GM18520 (cell line): ENCODE measurements around the gene HDHD5.
"Not testable (repeated sequence)": the region's sequence is repeated elsewhere in the genome, so short reads cannot be mapped to it uniquely, and the experiment has no call there.

Experiments used
- ATAC-seq: cut with Tn5 transposase; IDR thresholded peaks from one replicate; pipeline ENCODE4 v1.9.1; 2021; ENCODE audit not compliant: unreplicated experiment

HDHD5 gene

DNA sequence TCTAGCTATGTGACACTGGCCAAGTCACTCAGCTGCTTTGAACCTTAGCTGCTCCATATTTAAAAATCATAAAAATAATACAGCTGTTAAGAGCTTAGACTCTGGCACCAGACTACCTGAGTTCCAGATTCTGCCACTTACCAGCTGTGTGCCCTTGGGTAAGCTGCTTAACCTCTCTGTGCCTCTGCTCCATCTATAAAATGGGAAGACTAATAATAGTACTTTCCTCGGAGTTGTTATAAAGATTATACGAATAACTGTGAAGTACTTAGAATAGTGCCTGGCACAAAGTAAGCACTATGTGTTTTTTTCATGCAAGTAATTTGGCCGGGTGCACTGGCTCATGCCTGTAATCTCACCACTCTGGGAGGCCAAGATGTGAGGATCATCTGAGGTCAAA is 1.4 kb downstream of the HDHD5 start:
- ATAC-seq, result no peak

DNA sequence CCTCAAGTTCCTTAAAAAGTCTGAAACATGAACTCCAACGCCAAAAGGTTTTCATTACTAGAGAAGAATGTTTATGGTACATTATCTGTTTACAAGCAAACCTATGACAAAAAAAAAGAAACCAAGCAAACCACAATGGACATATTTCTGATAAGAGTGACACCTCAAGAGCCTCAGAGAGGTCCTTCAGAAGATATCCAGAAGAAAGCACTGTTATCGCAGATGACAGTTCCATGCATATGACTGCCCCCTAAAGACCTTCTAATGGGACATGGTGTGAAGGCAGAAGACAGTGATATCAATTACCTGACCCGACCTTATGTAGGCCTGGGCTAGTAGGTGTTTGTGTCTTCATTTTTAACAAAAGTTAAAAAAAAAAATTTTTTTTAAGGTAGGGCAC is 3.1 kb downstream of the HDHD5 start:
- no peak for ATAC-seq

DNA sequence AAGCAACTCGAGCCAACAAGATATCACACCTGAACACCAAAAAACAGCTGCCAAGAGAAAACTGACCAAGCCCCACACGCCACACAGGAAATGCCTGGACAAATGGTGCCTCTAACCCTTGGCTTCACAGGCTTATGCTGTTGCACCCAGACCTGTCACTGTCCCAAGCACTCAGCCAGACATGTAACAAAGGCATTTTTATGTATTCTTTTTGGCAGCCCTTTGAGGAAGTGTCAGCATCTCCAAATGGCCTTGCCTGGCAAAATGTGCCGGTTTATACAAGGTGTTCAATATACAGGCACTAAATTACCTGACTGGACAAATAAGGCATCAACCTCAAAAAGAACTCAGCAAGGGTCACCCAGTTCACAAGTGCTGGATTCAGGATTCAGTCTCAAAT is 6.1 kb downstream of the HDHD5 start:
- no peak for ATAC-seq

DNA sequence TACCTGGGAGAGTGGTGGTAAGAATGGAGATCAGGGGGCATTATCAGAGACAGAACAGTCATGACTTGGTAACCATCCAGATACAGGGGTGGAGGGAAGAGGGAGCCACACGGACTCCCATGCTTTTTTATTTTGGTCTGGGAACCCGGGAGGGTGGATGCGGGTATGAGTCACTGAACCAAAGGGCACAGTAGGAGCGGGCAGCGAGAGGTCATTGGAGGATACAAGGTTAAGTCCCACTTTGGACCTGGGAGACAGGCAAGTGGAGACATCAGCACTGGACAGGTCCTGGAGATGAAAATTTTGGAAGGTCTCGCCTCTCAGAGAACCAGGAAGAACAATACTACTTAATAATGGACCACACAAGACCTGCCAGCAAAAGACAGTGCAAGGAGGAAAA is 6.7 kb downstream of the HDHD5 start:
- ATAC-seq, result no peak

DNA sequence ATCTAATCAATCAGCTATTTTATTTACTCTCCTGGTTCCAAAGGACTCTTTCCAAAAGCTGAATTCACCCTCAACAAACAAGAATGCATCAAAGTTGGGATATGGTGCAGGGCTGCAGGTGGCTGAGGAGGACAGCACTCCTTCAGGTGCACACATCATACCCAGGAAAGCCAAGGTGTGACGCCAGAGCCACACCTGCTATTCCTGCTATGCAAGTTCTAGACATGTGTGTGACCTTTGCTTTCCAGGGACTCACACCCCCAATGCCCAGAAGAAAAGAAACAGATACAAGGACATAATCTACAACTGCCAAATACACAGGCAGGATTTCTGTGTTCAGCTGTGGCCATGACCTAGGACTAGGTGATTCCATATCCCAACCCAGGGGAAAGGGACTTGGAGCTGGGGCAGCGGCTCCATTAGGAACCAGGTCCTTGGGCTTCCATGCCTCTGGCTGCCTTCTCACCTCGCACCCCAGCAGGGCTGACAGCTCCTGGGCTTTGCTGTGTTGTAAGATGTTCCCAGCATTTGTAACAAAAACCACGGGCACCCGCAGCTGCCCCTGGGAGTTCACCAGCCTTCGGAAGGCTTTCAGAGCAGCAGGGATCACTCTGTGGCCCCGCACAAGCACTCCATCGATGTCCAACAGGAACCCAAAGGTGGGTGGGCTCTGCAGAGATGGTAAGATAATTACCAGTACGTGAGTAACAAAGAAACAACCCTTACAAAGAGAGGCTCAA is 9.8 kb downstream of the HDHD5 start:
- no peak for ATAC-seq

DNA sequence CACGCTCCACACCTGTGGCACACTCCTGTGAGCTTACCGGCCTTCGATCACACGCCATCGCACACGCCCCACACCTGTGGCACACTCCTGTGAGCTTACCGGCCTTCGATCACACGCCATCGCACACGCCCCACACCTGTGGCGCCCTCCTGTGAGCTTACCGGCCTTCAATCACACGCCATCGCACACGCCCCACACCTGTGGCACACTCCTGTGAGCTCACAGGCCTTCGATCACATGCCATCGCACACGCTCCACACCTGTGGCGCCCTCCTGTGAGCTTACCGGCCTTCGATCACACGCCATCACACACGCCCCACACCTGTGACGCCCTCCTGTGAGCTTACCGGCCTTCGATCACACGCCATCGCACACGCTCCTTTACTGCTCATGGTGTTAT is 11.6 kb downstream of the HDHD5 start:
- ATAC-seq, result not testable (repeated sequence)

DNA sequence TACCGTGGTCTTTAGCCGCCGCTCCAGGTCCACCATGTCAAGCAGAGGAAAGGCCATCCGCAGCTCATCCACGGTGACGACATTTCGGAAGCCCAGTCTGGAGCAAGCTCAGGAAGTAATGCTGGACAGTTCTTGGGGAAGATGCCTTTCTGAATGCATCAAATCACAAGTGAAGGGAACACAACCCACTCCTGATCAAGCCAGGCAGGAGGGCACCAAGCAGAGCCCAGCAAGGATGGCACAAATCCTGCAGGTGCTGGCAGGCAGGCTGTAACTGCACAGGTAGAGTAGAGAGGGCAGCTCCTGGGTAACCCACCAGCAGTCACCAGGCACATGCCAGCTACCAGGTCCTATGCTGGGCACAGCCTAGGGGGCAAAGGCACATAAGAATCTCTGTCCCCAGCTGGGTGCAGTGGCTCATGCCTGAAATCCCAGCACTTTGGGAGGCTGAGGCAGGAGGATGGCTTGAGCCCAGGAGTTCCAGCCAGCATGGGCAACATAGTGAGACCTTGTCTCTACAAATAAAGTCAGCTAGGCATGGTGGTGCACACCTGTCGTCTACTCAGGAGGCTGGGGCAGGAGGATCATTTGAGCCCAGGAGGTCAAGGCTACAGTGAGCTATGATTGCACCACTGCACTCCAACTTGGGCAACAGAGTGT is 13.9 kb downstream of the HDHD5 start:
- no peak for ATAC-seq

DNA sequence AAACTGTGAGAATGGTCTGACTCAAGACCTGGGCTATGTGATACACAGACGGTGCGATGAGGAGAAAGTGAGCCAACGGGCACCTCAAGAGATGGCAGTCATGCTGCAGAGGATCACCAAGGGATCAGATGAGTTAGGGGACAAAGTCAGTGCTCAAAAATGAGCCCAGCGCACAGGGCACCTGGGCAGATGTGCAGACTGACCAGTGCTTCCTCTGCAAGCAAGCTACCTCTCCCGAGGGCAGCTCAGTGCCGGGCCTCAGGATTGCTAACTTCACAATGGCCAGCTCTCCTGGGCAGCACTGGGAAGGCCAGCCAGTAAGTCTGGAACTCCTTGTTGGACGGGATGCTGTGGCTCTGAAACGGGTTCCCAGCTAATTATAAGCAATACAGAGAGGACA is 15.3 kb downstream of the HDHD5 start:
- ATAC-seq, result no peak

DNA sequence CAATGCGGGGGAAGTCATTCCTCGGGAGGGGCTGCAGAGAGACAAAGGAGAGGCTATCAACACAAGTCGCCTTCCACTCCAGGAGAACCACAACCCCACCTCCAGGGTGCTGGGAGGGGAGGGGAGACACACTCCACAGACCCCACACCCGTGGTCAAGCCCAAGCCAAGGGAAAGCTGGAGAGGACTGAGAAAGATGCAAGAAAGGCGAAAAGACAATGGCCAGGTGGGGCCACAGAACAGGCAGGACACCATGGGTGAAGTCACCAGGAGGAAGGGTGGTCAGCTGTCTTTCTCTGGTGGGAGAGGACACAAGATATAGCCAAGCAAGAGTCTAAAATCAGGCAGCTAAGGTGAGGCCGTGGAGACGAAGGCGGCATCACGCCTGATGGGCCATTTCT is 16.0 kb downstream of the HDHD5 start:
- no peak for ATAC-seq

DNA sequence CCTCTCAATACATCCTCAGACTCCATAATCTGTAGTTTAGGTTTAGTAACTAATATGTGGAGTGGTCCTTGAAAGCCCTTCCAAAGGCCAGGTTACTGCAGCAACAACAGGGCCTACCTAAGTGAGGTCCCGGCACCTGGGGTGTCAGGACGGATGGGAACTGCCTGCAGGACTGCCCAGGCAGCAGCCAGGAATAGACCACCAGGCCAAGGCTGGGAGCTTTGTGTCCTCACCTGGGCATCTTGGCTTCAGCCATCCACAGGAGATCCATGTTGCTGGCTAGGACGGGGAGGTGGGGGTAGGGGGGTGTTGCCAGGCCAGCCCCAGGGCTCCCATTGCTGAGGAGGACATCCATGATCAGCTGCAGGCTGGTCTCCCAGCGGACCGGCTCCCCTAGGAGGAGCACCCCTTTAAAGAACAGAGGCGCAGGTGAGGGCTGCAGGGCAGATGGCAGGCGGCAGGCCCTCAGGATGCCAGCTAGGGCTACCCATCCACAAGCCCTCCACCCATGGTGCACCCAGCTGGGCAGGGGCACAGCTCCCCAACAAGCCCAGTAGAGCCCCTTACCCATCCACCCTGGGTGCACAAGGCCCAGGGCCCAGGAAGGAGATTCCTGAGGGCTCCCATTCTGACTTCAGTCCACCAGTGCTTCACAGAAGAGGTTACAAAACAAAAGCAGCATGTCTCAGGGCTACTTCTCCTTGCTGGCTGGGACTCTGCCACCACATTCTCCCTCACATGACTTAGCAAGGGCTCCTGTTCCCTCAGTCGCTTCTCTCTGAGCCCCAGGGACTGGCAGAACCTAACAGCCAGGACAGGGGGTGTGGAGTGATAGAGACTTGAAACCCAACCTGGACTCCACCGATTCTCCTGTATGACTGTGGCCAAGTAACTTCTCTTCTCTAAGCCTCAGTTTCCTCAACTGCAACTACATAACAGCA is 18.0 kb downstream of the HDHD5 start:
- no peak for ATAC-seq

DNA sequence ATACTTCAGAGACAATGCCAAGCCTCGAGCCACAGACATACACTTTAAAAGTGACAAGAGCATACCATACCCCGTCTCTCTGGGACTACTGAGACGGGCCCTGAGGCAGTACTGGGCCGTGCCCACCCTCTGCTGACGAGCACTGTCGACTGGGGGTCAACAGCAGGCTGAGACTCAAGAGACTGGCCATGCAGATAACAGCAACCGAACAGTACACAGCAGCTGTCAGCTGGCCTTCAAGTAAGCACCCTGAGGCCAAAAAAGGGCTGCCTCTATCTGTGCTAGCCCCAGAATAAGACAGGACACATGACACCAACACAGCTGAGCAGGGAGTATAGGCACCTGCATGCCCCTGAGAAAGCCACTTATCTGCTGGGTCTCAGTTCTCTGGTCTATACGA is 19.1 kb downstream of the HDHD5 start:
- ATAC-seq, result no peak

DNA sequence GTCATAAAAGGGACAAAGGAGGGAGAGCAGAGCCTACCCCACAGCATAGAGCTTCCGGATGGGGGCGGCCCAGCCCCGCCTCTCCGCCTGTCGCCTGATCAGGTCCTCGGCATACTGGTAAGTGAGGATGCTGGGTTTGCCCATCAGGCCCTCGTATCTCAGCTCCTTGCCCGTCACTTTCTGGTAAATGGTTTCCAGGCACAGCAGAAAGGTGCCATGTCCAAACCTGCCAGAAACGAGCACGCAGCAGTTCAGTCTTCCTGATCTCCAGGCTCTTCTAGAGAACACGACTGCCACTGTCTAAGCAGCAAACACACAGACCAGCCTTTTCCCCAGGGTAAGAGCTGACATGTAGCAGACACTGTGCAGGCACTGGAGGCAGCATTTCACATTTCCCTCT is 20.6 kb downstream of the HDHD5 start:
- no peak for ATAC-seq

DNA sequence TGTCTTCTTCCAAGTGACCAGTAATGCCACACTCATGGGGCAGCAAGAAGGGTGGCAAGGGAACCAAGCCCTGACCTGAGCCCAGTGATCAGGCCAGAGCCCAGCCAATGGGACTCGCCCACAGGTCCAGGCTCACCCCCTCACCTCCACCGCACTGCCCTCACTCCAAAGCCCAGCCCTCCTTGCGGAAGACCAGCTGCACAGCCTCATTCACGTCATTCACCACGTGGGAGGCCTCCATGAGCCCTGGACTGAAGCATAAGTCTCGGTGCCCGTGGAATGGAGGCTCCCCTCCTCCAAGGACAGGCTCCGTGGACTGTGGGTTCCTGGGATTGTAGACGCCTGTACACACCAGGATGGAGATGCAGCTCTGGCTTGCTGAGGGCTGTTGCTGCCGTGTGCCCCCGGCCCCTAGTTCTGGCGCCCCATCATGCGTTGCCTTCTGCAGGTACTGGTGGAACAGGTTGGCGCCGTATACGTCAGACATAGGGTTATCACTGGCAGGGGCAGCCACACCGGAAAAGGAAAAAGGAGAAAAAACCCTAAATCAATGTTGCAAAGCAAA is 21.1 kb downstream of the HDHD5 start:
- ATAC-seq, result no peak

DNA sequence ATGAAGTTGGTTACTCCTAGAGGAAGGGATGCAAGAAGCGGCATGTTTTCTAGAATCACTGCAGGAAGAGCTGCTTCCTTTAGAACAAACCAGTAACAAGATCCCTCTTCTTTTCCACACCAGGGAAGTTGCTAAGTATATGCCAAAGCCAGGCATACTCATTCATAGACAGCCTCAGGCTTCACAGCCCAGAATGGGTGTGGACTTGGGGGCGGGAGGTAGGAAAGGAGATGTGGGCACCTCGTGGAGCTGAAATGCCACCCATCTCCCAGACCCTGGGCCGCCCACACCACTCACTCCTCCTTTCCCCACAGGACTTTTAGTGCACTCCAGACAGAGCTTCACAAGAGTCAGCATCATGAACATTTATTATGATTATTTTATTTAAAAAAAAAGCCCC is 21.9 kb downstream of the HDHD5 start:
- no peak for ATAC-seq

DNA sequence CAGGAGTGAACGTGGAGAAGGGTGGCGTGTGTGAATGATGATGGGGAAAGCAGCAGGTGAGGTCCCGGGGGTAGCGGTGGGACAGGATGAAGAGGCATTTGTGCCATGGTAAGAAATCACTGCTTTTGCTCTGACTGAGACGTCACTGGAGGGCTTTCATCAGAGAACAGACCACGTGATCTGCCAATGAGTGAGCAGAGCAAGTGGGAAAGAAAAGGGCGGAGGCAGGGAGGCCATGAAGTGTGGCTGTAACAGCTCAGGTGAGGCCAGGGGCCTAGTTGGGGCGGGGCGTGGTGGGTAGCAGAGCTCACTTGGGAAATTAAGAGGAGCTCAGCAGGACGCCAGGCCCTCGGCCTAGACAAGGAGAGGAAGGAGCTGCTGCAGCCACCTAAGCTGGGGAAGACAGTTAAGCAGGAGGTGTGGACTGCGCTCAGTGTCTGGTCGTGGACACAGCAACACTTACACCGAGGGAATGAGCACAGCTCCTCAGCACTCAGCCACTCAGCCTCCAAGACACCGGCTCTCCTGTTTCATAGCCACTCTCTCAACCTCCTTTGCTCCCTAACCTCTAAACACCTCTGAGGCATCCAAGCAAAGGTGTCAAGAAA is 23.8 kb downstream of the HDHD5 start:
- ATAC-seq, result no peak

DNA sequence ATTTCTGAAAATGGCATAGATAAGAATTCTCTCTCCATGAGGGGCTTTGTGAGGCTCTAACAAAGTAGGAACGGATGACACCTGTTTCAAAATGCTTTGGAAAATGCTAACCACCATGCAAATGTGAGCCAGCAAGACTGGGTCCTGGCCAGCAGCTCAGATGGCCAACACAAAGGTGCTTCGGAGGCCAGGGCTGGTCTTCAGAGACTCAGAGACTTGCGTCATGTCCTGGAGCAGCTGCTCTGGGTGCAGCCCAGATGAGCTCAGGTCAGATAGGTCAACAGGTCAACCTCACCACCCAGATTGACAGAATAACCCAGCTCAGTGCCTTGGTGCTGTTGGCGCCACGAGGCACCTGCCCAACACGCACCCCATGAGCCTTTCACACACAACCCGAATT is 25.9 kb downstream of the HDHD5 start:
- ATAC-seq, result no peak

DNA sequence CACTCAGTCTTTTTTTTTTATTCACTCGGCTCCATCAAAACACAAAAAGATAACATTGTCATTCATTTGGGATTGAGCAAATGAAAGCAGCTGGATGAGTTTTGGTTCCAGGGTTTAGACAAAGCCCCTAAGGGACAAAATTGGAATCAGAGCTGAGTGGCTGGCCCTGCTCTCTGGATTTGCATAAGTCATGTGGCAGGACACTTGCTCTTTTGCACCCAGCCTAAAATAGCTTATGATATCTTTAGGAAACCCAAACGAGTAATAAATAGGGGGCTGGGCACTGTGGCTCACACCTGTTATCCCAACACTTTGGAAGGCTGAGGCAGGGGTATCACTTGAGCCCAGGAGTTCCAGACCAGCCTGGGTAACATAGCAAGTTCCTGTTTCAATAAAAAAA is 27.0 kb downstream of the HDHD5 start:
- no peak for ATAC-seq

DNA sequence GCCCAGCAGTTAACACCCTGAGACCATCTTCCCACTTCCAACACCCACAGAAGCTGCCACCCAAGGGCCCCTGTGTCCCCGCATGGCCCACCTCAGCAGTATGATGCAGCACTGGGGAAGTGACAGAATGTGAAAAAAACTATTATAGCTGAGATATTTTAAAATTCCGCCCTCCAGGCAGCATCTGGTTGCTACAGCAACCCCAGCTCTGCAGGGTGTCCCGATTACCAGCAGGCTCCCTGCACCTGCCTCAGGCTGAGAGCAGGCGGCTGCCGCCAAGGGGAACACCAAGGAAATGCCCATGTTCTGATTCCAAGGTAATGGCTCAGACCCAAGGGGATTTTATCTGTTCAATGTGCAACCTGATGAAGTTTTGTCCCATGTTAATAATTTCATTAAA is 27.4 kb downstream of the HDHD5 start:
- no peak for ATAC-seq

DNA sequence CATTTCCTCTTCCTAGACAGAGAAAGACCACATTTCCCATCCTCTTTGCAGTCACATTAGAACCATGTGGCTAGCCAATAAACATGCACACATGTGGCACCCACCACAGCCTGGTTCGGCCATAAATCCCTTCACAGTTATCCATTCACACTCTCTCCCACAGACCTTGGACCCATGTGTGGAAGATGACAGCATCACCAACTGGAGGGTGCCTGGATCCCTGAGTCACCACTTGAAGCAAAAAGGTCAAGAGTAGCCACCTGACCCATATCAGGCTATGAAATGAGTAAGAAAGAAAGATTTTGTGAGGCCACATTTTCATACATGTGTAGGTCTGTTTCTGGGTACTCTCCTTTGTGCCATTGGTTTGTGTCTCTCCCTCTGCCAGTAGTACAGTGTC is 28.9 kb downstream of the HDHD5 start:
- no peak for ATAC-seq

DNA sequence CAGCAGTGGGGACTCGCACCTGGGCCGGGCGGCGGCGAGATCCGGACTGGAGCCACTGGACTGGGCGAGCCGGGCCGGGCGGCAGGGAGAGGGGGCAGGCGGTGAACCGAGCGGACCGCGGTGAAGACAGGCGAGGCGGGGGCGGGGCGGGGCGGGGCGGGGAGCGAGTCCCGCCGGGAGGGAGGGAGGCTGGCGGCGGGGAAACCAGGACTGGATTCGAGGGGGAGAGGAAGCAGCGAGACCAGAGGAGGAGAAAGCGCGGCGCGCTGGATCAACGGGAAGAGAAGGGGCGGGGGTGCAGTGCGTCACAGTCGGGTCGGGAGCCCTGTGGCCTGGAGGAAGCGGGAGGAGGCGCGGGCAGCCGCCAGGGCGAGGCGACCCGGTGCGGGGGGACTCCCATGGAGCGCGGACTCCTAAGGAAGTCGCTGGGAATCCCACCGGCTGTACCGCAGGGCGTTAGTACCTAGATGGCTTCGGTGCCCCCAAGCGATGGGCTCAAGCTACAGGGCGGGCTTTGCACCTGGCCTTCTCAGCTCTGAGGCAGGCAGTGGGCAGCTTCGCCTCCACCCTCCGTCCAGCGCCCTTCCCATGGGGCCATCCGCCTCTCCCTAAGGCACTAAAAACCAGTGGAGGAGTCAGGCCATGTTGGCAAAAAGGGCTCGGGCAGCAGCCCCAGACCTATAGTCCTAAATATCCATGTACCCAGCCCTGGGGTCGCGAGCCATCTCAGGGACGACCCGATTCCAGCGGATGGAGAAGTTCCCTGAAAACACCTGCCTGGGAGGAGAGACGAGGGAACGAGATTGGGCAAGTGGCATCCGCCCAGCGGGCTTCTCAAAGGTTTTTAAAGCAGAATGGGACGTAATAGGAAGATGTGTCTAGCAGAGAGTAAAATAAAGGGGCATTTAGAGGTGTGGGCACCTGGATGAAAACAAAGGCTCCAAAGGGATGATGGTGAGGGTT is 37.6 kb downstream of the HDHD5 start, which contains the start of gene TMEM121B:
Gene TMEM121B, minus strand, starts transcription at position 128 of the 963 bp plus-strand sequence. CDS start 233 bp downstream, outside the sequence.
- no peak for ATAC-seq
